ENCODE data around the gene MACROD2.

DNA sequence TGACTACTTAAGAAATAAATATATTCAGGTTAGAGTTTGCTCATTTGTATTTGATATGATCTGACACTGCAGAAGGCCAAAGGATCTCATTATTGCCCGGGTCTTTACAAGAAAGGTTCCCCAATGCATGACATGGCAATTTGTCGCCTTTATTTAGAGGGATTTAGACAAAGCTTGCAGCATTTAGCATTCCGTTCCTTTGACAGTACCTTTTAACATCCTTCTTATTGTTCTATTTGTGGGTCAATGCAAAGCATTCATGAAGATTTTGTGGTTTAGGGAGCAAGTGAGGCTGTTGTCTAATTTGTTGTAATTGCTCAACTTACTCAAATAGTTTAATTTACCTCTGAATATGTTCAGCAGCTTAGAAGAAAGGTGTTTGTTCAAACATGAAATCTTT is 572.9 kb downstream of the MACROD2 start:
- TF ChIP-seq, protein P1, sequence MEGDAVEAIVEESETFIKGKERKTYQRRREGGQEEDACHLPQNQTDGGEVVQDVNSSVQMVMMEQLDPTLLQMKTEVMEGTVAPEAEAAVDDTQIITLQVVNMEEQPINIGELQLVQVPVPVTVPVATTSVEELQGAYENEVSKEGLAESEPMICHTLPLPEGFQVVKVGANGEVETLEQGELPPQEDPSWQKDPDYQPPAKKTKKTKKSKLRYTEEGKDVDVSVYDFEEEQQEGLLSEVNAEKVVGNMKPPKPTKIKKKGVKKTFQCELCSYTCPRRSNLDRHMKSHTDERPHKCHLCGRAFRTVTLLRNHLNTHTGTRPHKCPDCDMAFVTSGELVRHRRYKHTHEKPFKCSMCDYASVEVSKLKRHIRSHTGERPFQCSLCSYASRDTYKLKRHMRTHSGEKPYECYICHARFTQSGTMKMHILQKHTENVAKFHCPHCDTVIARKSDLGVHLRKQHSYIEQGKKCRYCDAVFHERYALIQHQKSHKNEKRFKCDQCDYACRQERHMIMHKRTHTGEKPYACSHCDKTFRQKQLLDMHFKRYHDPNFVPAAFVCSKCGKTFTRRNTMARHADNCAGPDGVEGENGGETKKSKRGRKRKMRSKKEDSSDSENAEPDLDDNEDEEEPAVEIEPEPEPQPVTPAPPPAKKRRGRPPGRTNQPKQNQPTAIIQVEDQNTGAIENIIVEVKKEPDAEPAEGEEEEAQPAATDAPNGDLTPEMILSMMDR (conservative IDR thresholded peaks at IDR 0.05; ENCODE audit: low read depth, low read length) = no peak
- TF ChIP-seq EZH2 (IDR thresholded peaks at IDR 0.05; ENCODE audit: borderline replicate concordance, low read depth, low read length, poor library complexity, severe bottlenecking) = no peak
